SK-N-SH treated with all-trans-retinoic acid at 6 μM for 48 hours (cell line): ENCODE data around the gene SERPINA3.

Experiments
- ARNTL ChIP-seq: fragments of 450-650 bp; formaldehyde crosslinking; IDR thresholded peaks from 2 replicates; pipeline ENCODE4 v1.5.0; 2020; ENCODE audit warnings: low read depth, mild to moderate bottlenecking, moderate library complexity, borderline replicate concordance
- CSRNP3 ChIP-seq: fragments of 250-450 bp; sonication (Bioruptor Pico); IDR thresholded peaks from 2 replicates; pipeline ENCODE4 v1.5.1; 2021; ENCODE audit warnings: mild to moderate bottlenecking, moderate library complexity
- ESRRG ChIP-seq: fragments of 250-450 bp; sonication (Bioruptor Pico); IDR thresholded peaks from 2 replicates; pipeline ENCODE4 v1.6.1; 2021; ENCODE audit warnings: mild to moderate bottlenecking
- ISL1 ChIP-seq: fragments of 250-450 bp; sonication (Bioruptor Pico); IDR thresholded peaks from 2 replicates; pipeline ENCODE4 v2.1.2; 2022; ENCODE audit warnings: mild to moderate bottlenecking, moderate library complexity
- PATZ1 ChIP-seq: fragments of 250-450 bp; sonication (Bioruptor Pico); IDR thresholded peaks from 2 replicates; pipeline ENCODE4 v1.8.0; 2020; ENCODE audit warnings: mild to moderate bottlenecking, moderate library complexity, borderline replicate concordance
- RARB ChIP-seq: fragments of 250-450 bp; sonication (Bioruptor Pico); IDR thresholded peaks from 2 replicates; pipeline ENCODE4 v1.8.0; 2021; ENCODE audit warnings: mild to moderate bottlenecking, moderate library complexity
- TCF4 ChIP-seq: fragments of 250-450 bp; sonication (Bioruptor Pico); IDR thresholded peaks from 2 replicates; pipeline ENCODE4 v1.8.0; 2021; ENCODE audit warnings: mild to moderate bottlenecking, moderate library complexity, borderline replicate concordance
- ZFP3 ChIP-seq: fragments of 250-450 bp; sonication (Bioruptor Pico); IDR thresholded peaks from 2 replicates; pipeline ENCODE4 v1.5.0; 2020; ENCODE audit warnings: mild to moderate bottlenecking, moderate library complexity
- ZNF8 ChIP-seq: fragments of 450-650 bp; formaldehyde crosslinking; IDR thresholded peaks from 2 replicates; pipeline ENCODE4 v1.5.0; 2020; ENCODE audit warnings: mild to moderate bottlenecking, moderate library complexity

DNA sequence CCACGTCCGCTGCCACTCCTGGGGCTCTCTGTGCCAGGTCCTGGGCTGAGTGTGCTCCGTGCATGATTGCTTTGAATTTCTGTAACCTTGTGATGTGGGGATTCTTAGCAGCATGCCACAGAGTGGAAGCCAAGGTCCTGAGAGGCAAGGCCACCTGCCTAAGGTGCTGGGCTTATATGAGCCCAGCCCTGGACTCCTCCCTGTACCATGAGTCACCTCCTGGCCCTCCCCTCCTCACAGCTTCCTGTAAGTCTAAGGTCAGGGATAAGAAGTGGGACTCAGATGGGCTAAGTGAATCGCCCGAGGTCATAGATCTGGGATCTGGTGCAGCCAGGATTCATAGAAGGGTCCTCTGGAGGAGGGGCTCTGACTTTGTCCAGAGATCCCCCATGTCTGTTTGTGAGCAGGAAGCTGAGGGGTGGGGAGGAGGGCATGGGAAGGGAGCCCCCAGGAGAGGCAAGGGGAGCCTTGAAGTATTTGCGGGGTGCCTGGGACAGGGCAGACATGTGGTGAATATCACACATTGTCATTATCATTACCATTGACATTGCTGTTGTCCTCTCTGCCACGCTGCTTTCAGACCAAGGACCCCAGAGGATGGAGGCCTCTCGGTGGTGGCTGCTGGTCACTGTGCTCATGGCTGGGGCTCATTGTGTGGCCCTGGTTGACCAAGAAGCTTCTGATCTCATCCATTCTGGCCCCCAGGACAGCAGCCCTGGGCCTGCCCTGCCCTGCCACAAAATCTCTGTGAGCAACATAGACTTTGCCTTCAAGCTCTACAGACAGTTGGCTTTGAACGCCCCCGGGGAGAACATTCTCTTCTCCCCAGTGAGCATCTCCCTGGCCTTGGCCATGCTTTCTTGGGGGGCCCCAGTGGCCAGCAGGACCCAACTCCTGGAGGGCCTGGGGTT is 28.8 kb downstream of the SERPINA3 start:
- TF ChIP-seq RARB (CRISPR knock-in tag) (no peak), PATZ1 (CRISPR knock-in tag) (no peak), TCF4 (CRISPR knock-in tag) (no peak), ZFP3 (CRISPR knock-in tag) (no peak), ARNTL (CRISPR knock-in tag) (no peak), ESRRG (CRISPR knock-in tag) (no peak), CSRNP3 (CRISPR knock-in tag) (no peak), ZNF8 (no peak), ISL1 (CRISPR knock-in tag) (no peak)
